T-helper 1 cell (primary cell): ENCODE measurements around the gene LPP.

Experiments used
- DNase-seq, 5 donors: peaks; one replicate each; pipeline ENCODE4 v3.0.0-alpha.2; 2012 to 2020

LPP gene

GRCh38 chr3:188729422-188729821 is 575.5 kb downstream of the LPP start:
- DNase-seq: no peak

- no peak for DNase-seq
These were observed 580.4 kb downstream of the LPP start for GRCh38 chr3:188734395-188734794.

- no peak for DNase-seq
These were observed 585.6 kb downstream of the LPP start for GRCh38 chr3:188739511-188739910.

GRCh38 chr3:188740010-188740409 is 586.1 kb downstream of the LPP start:
- no peak for DNase-seq

GRCh38 chr3:188742755-188743550 is 589.0 kb downstream of the LPP start:
- DNase-seq: no peak

- no peak for DNase-seq
These were observed 590.2 kb downstream of the LPP start for GRCh38 chr3:188744166-188744565.

GRCh38 chr3:188745031-188745430 is 591.1 kb downstream of the LPP start:
- no peak for DNase-seq

- no peak for DNase-seq
These were observed 592.4 kb downstream of the LPP start for GRCh38 chr3:188746291-188746783.

GRCh38 chr3:188747489-188747888 is 593.5 kb downstream of the LPP start:
- DNase-seq: no peak

GRCh38 chr3:188749010-188749617 is 595.2 kb downstream of the LPP start:
- peak; percentile 9 to 57 (median 38) for DNase-seq

- no peak for DNase-seq
These were observed 595.9 kb downstream of the LPP start for GRCh38 chr3:188749830-188750229.

GRCh38 chr3:188750617-188751016 is 596.7 kb downstream of the LPP start:
- peak in 1 of 5 donors; percentile 5 for DNase-seq

- no peak for DNase-seq
These were observed 598.9 kb downstream of the LPP start for GRCh38 chr3:188752850-188753249.

- DNase-seq: no peak
These were observed 600.3 kb downstream of the LPP start for GRCh38 chr3:188754267-188754666.

- no peak for DNase-seq
These were observed 602.3 kb downstream of the LPP start for GRCh38 chr3:188756241-188756640.

- no peak for DNase-seq
These were observed 605.5 kb downstream of the LPP start for GRCh38 chr3:188759336-188760005.

- no peak for DNase-seq
These were observed 606.5 kb downstream of the LPP start for GRCh38 chr3:188760408-188760807.

GRCh38 chr3:188761439-188761838 is 607.5 kb downstream of the LPP start:
- no peak for DNase-seq

GRCh38 chr3:188761964-188762363 is 608.0 kb downstream of the LPP start:
- no peak for DNase-seq

GRCh38 chr3:188764609-188765008 is 610.7 kb downstream of the LPP start:
- DNase-seq: no peak

- no peak for DNase-seq
These were observed 615.9 kb downstream of the LPP start for GRCh38 chr3:188769831-188770230.

- no peak for DNase-seq
These were observed 618.9 kb downstream of the LPP start for GRCh38 chr3:188772886-188773285.

GRCh38 chr3:188775412-188775811 is 621.5 kb downstream of the LPP start:
- no peak for DNase-seq

GRCh38 chr3:188776447-188776846 is 622.5 kb downstream of the LPP start:
- DNase-seq: no peak
